DOHH2 (cell line): ENCODE data around the gene ARID4A.
"Not testable (repeated sequence)": the region's sequence is repeated elsewhere in the genome, so short reads cannot be mapped to it uniquely, and the experiment has no call there.

ENCODE experiments used
- H3F3A ChIP-seq: fragments of 200-600 bp; sonication (generic), shearing (Covaris generic); 2 replicates; pipeline ENCODE4 v1.6.0; 2016; ENCODE audit warnings: antibody characterized with exemption, mild to moderate bottlenecking; ENCODE audit not compliant: control insufficient read depth, insufficient read depth
- H3K27ac ChIP-seq: fragments of 200-600 bp; sonication (generic); 2 replicates; pipeline ENCODE4 v1.5.1; 2014; ENCODE audit warnings: low read depth, mild to moderate bottlenecking, low read length, moderate library complexity
- H3K27me3 ChIP-seq: fragments of 200-600 bp; sonication (generic); 2 replicates; pipeline ENCODE4 v1.6.1; 2014; ENCODE audit warnings: mild to moderate bottlenecking, low read length, mixed read lengths; ENCODE audit not compliant: control insufficient read depth
- H3K36me3 ChIP-seq: fragments of 200-600 bp; sonication (generic); 2 replicates; pipeline ENCODE4 v1.6.1; 2014; ENCODE audit warnings: mild to moderate bottlenecking, low read length, moderate library complexity, mixed read lengths; ENCODE audit not compliant: control insufficient read depth
- H3K4me1 ChIP-seq: fragments of 200-600 bp; sonication (generic); 2 replicates; pipeline ENCODE4 v1.6.1; 2014; ENCODE audit warnings: mild to moderate bottlenecking, low read length, mixed read lengths; ENCODE audit not compliant: control insufficient read depth
- H3K4me2 ChIP-seq: fragments of 200-600 bp; sonication (generic); 2 replicates; pipeline ENCODE4 v1.6.0; 2014; ENCODE audit warnings: mild to moderate bottlenecking, low read length, moderate library complexity
- H3K4me3 ChIP-seq: fragments of 200-600 bp; sonication (generic); 2 replicates; pipeline ENCODE4 v1.5.1; 2014; ENCODE audit warnings: mild to moderate bottlenecking, low read length, mixed read lengths
- H3K79me2 ChIP-seq: fragments of 200-600 bp; sonication (generic); 2 replicates; pipeline ENCODE4 v1.6.1; 2014; ENCODE audit warnings: mild to moderate bottlenecking, low read length, mixed read lengths; ENCODE audit not compliant: control insufficient read depth
- H3K9me2 ChIP-seq: fragments of 200-600 bp; sonication (generic); replicated peaks from 2 replicates; pipeline ENCODE4 v1.6.1; 2014; ENCODE audit warnings: mild to moderate bottlenecking, low read length, mixed read lengths; ENCODE audit not compliant: control insufficient read depth
- H3K9me3 ChIP-seq: fragments of 200-600 bp; sonication (generic); 2 replicates; pipeline ENCODE4 v1.6.1; 2014; ENCODE audit warnings: antibody characterized with exemption, low read length, mixed read lengths; ENCODE audit not compliant: control insufficient read depth, insufficient read depth
- H4K20me1 ChIP-seq: fragments of 200-600 bp; sonication (generic); 2 replicates; pipeline ENCODE4 v1.6.0; 2014; ENCODE audit warnings: low read depth, mild to moderate bottlenecking, antibody characterized with exemption, low read length, moderate library complexity; ENCODE audit not compliant: control insufficient read depth, insufficient read depth
- EZH2phosphoT487 ChIP-seq: fragments of 200-600 bp; sonication (generic); IDR thresholded peaks from 2 replicates; pipeline ENCODE4 v1.6.1; 2017; ENCODE audit warnings: borderline replicate concordance, mild to moderate bottlenecking, antibody characterized with exemption, low read length, moderate library complexity, mixed read lengths
- TF ChIP-seq, protein P1 (sequence below): fragments of 200-600 bp; sonication (generic); IDR thresholded peaks from one replicate; pipeline ENCODE4 v1.5.1; 2014; ENCODE audit warnings: antibody characterized with exemption, mild to moderate bottlenecking, low read depth, low read length; ENCODE audit not compliant: poor library complexity, severe bottlenecking

ARID4A gene

DNA sequence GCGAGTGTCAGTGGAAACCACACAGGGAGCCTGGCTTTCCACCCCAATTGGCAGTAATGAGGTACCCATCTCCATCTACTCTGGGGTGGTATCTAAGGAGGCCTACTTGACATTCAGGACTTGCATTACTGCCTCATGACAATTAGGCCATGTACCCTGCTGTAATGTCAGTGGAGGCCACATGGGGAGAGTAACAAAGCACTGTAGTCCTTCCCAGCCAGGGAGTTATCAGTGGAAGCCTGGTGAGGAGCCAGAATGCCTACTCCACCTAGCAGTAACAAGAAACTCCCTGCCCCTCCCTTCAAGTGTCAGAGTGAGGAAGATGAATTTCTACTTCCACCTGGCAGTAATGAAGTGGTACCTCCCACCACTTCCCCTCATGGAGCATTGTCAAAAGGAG is 116.5 kb downstream of the ARID4A start:
- Histone ChIP-seq H3K79me2 (peaks cover 60% of the 10 kb centered on the region), H4K20me1 (peaks cover 5% of the 10 kb centered on the region; the same call in 1 of the 2 replicates), H3K27ac (no peak overlapping the region), H3K9me2 (no peaks in the 10 kb centered on the region), H3F3A (no peaks in the 10 kb centered on the region), H3K9me3 (no peaks in the 10 kb centered on the region), H3K4me2 (no peak overlapping the region), H3K27me3 (no peaks in the 10 kb centered on the region), H3K36me3 (peaks cover 87% of the 10 kb centered on the region), H3K4me1 (peaks cover 2% of the 10 kb centered on the region), H3K4me3 (no peak overlapping the region)
- TF ChIP-seq, protein P1, sequence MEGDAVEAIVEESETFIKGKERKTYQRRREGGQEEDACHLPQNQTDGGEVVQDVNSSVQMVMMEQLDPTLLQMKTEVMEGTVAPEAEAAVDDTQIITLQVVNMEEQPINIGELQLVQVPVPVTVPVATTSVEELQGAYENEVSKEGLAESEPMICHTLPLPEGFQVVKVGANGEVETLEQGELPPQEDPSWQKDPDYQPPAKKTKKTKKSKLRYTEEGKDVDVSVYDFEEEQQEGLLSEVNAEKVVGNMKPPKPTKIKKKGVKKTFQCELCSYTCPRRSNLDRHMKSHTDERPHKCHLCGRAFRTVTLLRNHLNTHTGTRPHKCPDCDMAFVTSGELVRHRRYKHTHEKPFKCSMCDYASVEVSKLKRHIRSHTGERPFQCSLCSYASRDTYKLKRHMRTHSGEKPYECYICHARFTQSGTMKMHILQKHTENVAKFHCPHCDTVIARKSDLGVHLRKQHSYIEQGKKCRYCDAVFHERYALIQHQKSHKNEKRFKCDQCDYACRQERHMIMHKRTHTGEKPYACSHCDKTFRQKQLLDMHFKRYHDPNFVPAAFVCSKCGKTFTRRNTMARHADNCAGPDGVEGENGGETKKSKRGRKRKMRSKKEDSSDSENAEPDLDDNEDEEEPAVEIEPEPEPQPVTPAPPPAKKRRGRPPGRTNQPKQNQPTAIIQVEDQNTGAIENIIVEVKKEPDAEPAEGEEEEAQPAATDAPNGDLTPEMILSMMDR = no peak
- no peak for TF ChIP-seq EZH2phosphoT487

DNA sequence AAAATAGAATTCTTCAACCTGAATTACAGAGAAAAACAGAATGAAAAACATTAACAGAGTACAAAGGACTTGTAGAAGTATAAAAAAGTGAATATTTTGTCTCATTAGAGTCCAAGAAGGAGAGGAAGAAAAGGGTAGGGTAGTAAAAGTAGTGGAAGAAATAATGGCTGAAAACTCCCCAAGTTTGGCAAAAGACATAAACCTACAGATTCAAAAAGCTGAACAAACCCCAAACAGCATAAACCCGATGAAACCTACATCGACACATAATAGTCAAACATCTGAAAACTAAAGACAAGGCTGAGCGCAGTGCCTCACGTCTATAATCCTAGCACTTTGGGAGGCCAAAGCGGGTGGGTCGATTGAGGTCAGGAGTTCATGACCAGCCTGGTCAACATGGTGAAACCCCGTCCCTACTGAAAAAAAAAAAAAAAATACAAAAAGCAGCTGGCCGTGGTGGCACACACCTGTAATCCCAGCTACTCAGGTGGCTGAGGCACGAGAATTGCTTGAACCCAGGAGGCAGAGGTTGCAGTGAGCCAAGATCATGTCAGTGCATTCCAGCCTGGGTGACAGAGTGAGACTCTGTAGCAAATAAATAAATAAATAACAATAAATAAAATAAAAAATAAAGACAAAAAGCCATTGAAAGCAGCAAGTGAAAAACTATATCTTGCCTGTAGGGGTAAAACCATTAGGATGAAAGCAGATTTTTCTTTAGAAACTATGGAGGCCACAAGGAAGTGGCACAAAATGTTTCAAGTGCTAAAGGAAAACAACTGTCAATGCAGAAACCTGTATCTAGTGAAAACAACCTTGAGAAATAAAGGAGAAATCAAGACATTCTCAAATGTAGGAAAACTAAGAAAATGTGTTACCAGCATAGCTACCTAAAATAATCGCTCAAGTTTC is 117.5 kb downstream of the ARID4A start:
- H3F3A ChIP-seq = no peaks in the 10 kb centered on the region
- H3K79me2 ChIP-seq = peaks cover 62% of the 10 kb centered on the region
- no peaks in the 10 kb centered on the region for H3K9me3 ChIP-seq
- H3K36me3 ChIP-seq = peaks cover 80% of the 10 kb centered on the region
- H3K4me3 ChIP-seq = no peak overlapping the region
- no peak for TF ChIP-seq EZH2phosphoT487
- TF ChIP-seq, protein P1 = no peak
- H3K4me2 ChIP-seq = no peak overlapping the region
- H3K27me3 ChIP-seq = no peaks in the 10 kb centered on the region
- no peak overlapping the region for H3K27ac ChIP-seq
- H3K9me2 ChIP-seq = no peaks in the 10 kb centered on the region
- H4K20me1 ChIP-seq = peaks cover 5% of the 10 kb centered on the region; the same call in 1 of the 2 replicates
- H3K4me1 ChIP-seq = peaks cover 2% of the 10 kb centered on the region

- Histone ChIP-seq H3K79me2 (peaks cover 71% of the 10 kb centered on the region), H3K36me3 (peaks cover 80% of the 10 kb centered on the region)
- not testable (repeated sequence) for H3K4me2 ChIP-seq, H3K4me1 ChIP-seq, H3K9me2 ChIP-seq, H3K27me3 ChIP-seq, H3K9me3 ChIP-seq, H3K27ac ChIP-seq, H3K4me3 ChIP-seq, H3F3A ChIP-seq, H4K20me1 ChIP-seq
Measured at GRCh38 chr14:58416934-58417333, 118.6 kb downstream of the ARID4A start.
